ENCODE data around the gene MAP2K2. TPM values are rescaled to one million over a fixed set of nuclear protein-coding genes. Genes with fewer than 3 reads are reported as not detected.

The MAP2K2 gene
- total and polyA plus RNA-seq, 9 of the 15 experiments (the other 6 are each of a cell fraction or from before 2014, with no cell fraction given): 1.0 to 151 (median 58.3) TPM

DNA sequence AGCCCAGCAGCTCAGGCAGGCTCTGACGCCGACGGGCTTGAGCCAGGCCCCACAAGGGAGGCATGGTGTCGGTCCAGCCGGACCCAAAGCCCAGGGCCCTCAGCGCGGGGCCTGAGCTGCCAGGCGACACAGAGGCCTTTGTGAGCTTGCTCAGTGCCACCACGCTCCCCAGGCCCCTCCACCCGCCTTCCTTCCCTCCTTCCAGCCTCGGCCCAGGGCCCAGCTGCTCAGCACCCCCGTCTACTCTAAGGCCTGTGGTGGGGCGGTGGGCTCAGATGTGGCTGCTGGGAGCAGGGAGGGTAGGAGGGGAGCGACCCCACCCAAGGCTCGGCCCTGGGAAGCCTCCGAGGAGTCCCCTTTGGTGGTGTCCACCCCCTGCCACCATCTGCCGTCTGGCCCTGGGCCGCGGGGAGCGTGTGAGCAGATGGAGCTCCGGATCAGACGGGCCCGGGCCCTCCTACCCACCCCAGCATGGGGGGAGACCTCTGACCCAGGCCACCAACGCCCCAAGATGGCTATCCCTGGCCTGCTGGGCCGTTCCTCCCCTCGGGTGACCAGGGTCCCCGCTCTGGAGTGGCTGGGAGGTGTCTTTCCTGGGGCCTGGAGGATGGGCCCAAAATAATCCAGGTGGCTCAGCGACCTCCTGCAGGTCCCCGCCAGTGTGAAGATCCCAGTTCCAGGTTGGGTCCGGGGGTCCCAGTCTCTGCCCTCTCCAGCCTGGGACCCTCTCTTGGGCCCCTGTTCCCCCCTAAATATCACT is 65.0 kb downstream of the MAP2K2 start:
- in situ Hi-C loops (cut with MboI) (no loop called here), intact Hi-C loops (cut with micrococcal nuclease) (no loop called here)
- Histone ChIP-seq H3K9me1 (ENCODE audit: control insufficient read depth, insufficient read depth, low read length) (peaks cover 20% of the 10 kb centered on the region), H3K27me3 (ENCODE audit: control insufficient read depth in 2 of 2, insufficient read depth in 2 of 2, low read length in 2 of 2) (no peaks in the 10 kb centered on the region), H3K36me3 (ENCODE audit: control insufficient read depth, insufficient read depth, low read length) (peaks cover 83% of the 10 kb centered on the region; the same call in 2 of the 3 replicates), H2AFZ (ENCODE audit: low read depth, low read length) (no peak overlapping the region), H4K20me1 (replicated peaks; ENCODE audit: control insufficient read depth, insufficient read depth, low read length) (peaks cover 60% of the 10 kb centered on the region), H3K9ac (ENCODE audit: insufficient read depth in 1 of 2, low read depth in 2 of 2, low read length in 2 of 2) (peak overlapping the region; percentile 76 to 95), H3K4me3 (peak overlapping the region; percentile 33), H3K27ac (ENCODE audit: extremely low read depth, low read depth, low read length) (peak overlapping the region; percentile 88), H3K4me2 (ENCODE audit: insufficient read depth, low read length) (peak overlapping the region; percentile 66), H3K9me3 (replicated peaks; ENCODE audit: control insufficient read depth, insufficient read depth, low read depth, low read length) (no peaks in the 10 kb centered on the region; the same call in 1 of the 2 replicates), H3K79me2 (ENCODE audit: control insufficient read depth, insufficient read depth, low read length) (peaks cover 99% of the 10 kb centered on the region), H3K4me1 (replicated peaks in 1 of 2; ENCODE audit: control insufficient read depth in 2 of 2, insufficient read depth in 2 of 2, low read length in 2 of 2) (peaks cover 36 to 66% of the 10 kb centered on the region in 2 experiments; a peak in 4 of 5 replicates)
- ChIA-PET POLR2A (interaction anchor here (0.7 to 1.8 kb wide), 4 partner anchors 9 to 72 kb away, joined by 3 to 7 read pairs (median 4); no protein-coding TSS in a partner anchor), CTCF (ENCODE audit: low intra/inter-chr PET ratio) (no interaction called here)
- no peak for FAIRE-seq
- 36% methylated on average over 24 of the region's 30 CpGs for WGBS (ENCODE audit: insufficient coverage, low coverage, missing lambda C conversion rate)
- DNase-seq (ENCODE audit: extremely low read depth in 1 of 4, low spot score in 3 of 4): peak in 2 of 4 experiments; percentile 52 to 55
- ATAC-seq: peak; percentile 15
- BruUV-seq (replicated peaks): no TSS peak
- TF ChIP-seq MYNN (IDR thresholded peaks at IDR 0.05): 0 out of 2 replicates have a peak, but pooled peaks have one; percentile 17
- TF ChIP-seq MYNN (CRISPR knock-in tag; IDR thresholded peaks at IDR 0.05): no peak
- no peak for TF ChIP-seq TFAM (CRISPR knock-in tag; conservative IDR thresholded peaks at IDR 0.05)
- TF ChIP-seq ZFX (CRISPR knock-in tag; IDR thresholded peaks at IDR 0.05): peak; percentile 62
- TF ChIP-seq POLR2A (conservative IDR thresholded peaks at IDR 0.05): peak; percentile 22; the same call in 1 of the 2 replicates
- TF ChIP-seq, protein P1, sequence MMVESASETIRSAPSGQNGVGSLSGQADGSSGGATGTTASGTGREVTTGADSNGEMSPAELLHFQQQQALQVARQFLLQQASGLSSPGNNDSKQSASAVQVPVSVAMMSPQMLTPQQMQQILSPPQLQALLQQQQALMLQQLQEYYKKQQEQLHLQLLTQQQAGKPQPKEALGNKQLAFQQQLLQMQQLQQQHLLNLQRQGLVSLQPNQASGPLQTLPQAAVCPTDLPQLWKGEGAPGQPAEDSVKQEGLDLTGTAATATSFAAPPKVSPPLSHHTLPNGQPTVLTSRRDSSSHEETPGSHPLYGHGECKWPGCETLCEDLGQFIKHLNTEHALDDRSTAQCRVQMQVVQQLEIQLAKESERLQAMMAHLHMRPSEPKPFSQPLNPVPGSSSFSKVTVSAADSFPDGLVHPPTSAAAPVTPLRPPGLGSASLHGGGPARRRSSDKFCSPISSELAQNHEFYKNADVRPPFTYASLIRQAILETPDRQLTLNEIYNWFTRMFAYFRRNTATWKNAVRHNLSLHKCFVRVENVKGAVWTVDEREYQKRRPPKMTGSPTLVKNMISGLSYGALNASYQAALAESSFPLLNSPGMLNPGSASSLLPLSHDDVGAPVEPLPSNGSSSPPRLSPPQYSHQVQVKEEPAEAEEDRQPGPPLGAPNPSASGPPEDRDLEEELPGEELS (CRISPR knock-in tag; IDR thresholded peaks at IDR 0.05; ENCODE audit: borderline replicate concordance): 0 out of 2 replicates have a peak, but pooled peaks have one; percentile 39
- no peak for TF ChIP-seq ZSCAN29 (IDR thresholded peaks at IDR 0.05)
- TF ChIP-seq, protein P2, sequence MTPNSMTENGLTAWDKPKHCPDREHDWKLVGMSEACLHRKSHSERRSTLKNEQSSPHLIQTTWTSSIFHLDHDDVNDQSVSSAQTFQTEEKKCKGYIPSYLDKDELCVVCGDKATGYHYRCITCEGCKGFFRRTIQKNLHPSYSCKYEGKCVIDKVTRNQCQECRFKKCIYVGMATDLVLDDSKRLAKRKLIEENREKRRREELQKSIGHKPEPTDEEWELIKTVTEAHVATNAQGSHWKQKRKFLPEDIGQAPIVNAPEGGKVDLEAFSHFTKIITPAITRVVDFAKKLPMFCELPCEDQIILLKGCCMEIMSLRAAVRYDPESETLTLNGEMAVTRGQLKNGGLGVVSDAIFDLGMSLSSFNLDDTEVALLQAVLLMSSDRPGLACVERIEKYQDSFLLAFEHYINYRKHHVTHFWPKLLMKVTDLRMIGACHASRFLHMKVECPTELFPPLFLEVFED (CRISPR knock-in tag; conservative IDR thresholded peaks at IDR 0.05): no peak
- TF ChIP-seq NELFE (IDR thresholded peaks at IDR 0.05; ENCODE audit: insufficient read depth, insufficient read length): no peak
- no peak for TF ChIP-seq SLC30A9 (CRISPR knock-in tag; IDR thresholded peaks at IDR 0.05)
- TF ChIP-seq, protein P3, sequence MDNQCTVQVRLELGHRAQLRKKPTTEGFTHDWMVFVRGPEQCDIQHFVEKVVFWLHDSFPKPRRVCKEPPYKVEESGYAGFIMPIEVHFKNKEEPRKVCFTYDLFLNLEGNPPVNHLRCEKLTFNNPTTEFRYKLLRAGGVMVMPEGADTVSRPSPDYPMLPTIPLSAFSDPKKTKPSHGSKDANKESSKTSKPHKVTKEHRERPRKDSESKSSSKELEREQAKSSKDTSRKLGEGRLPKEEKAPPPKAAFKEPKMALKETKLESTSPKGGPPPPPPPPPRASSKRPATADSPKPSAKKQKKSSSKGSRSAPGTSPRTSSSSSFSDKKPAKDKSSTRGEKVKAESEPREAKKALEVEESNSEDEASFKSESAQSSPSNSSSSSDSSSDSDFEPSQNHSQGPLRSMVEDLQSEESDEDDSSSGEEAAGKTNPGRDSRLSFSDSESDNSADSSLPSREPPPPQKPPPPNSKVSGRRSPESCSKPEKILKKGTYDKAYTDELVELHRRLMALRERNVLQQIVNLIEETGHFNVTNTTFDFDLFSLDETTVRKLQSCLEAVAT (IDR thresholded peaks at IDR 0.05): no peak
- no peak for TF ChIP-seq TBL1XR1 (IDR thresholded peaks at IDR 0.05; ENCODE audit: low read length in 2 of 2)
- TF ChIP-seq FOXA3 (CRISPR knock-in tag; conservative IDR thresholded peaks at IDR 0.05 in 1 of 2, IDR thresholded peaks at IDR 0.05 in 1 of 2): no peak
- TF ChIP-seq SOX6 (IDR thresholded peaks at IDR 0.05): no peak
- no peak for TF ChIP-seq FOXK1 (CRISPR knock-in tag; IDR thresholded peaks at IDR 0.05; ENCODE audit: borderline replicate concordance)
- 0 out of 2 replicates have a peak, but pooled peaks have one; percentile 15 for TF ChIP-seq HNRNPL (IDR thresholded peaks at IDR 0.05; ENCODE audit: low read depth, low read length)
- no peak for TF ChIP-seq ZNF134 (CRISPR knock-in tag; conservative IDR thresholded peaks at IDR 0.05)
- no peak for TF ChIP-seq ZNF3 (CRISPR knock-in tag; IDR thresholded peaks at IDR 0.05)
- TF ChIP-seq TCF7L2 (IDR thresholded peaks at IDR 0.05; ENCODE audit: low read depth, low read length): no peak
